Activated CD4-positive, alpha-beta memory T cell treated with anti-CD3 and anti-CD28 coated beads, Interleukin-2, amount 10 ng/mL, durations not matched to agents 7 days and 5 days (primary cell): ENCODE results near the gene HOOK2. TPM values are rescaled to one million over a fixed set of nuclear protein-coding genes. Genes with fewer than 3 reads are reported as not detected.

Source experiments
- CTCF ChIA-PET: fragments of 350-600 bp; sonication (Branson Sonifier 250); formaldehyde crosslinking; loops from one replicate; lab custom pipeline; 2021; ENCODE audit warnings: antibody characterized with exemption, inconsistent platforms; lab: Charles Lee
- POLR2A ChIA-PET: fragments of 350-600 bp; sonication (Branson Sonifier 250); formaldehyde crosslinking; loops from one replicate; lab custom pipeline; 2021; ENCODE audit warnings: antibody characterized with exemption; lab: Charles Lee
- DNase-seq: peaks from one replicate; pipeline ENCODE4 v3.0.0-alpha.2; 2020
- H3K27ac Mint-ChIP-seq: one replicate; pipeline ENCODE4 v1.8.0; 2021; ENCODE audit warnings: mild to moderate bottlenecking, mixed read lengths
- H3K27me3 Mint-ChIP-seq: one replicate; pipeline ENCODE4 v1.8.0; 2021; ENCODE audit warnings: mixed read lengths
- H3K36me3 Mint-ChIP-seq: one replicate; pipeline ENCODE4 v1.8.0; 2021; ENCODE audit warnings: low read depth, mixed read lengths
- H3K4me1 Mint-ChIP-seq: one replicate; pipeline ENCODE4 v1.8.0; 2021; ENCODE audit warnings: mixed read lengths
- H3K4me3 Mint-ChIP-seq: one replicate; pipeline ENCODE4 v1.8.0; 2021; ENCODE audit warnings: mild to moderate bottlenecking, mixed read lengths
- H3K9me3 Mint-ChIP-seq: one replicate; pipeline ENCODE4 v1.8.0; 2021; ENCODE audit warnings: mixed read lengths
- total RNA-seq, 2 experiments: library from RNA; stranded (reverse); gene quantifications; one replicate each; pipeline ENCODE4 v1.2.3, GENCODE V29; 2021

HOOK2 gene
- total RNA-seq, 2 experiments from 2014 or later, result 17.0 to 17.8 TPM

- Mint-ChIP-seq H3K27ac (peak overlapping the region; percentile 70), H3K9me3 (no peaks in the 10 kb centered on the region), H3K4me3 (no peak overlapping the region), H3K4me1 (peaks cover 49% of the 10 kb centered on the region), H3K36me3 (peaks cover 4% of the 10 kb centered on the region), H3K27me3 (no peaks in the 10 kb centered on the region)
- ChIA-PET CTCF (interaction anchor here (1.0 to 3.4 kb wide), 5 partner anchors 9 to 179 kb away, joined by 3 to 25 read pairs (median 5); no protein-coding TSS in a partner anchor), POLR2A (interaction anchor here (1.3 to 2.5 kb wide), 2 partner anchors 8 to 10 kb away, joined by 4 to 12 read pairs; no protein-coding TSS in a partner anchor)
- DNase-seq, result no peak
Measured at GRCh38 chr19:12786141-12786870, 11.0 kb upstream of the HOOK2 start.

GRCh38 chr19:12785431-12786031 is 10.2 kb upstream of the HOOK2 start:
- POLR2A ChIA-PET, result interaction anchor here (1.3 to 2.5 kb wide), 2 partner anchors 7 to 11 kb away, joined by 4 to 12 read pairs; no protein-coding TSS in a partner anchor
- DNase-seq, result peak; percentile 25

GRCh38 chr19:12784871-12785430 is 9.6 kb upstream of the HOOK2 start:
- H3K4me1 Mint-ChIP-seq, result peaks cover 42% of the 10 kb centered on the region
- no peak overlapping the region for H3K4me3 Mint-ChIP-seq
- POLR2A ChIA-PET, result interaction anchor here (1.3 kb wide), 1 partner anchor 11 kb away, joined by 4 read pairs; no protein-coding TSS in a partner anchor
- H3K27ac Mint-ChIP-seq, result no peak overlapping the region
- H3K9me3 Mint-ChIP-seq, result no peaks in the 10 kb centered on the region
- DNase-seq, result peak; percentile 63
- CTCF ChIA-PET, result interaction anchor here (1.3 kb wide), 1 partner anchor 11 kb away, joined by 6 read pairs; no protein-coding TSS in a partner anchor
- no peaks in the 10 kb centered on the region for H3K27me3 Mint-ChIP-seq
- peaks cover 4% of the 10 kb centered on the region for H3K36me3 Mint-ChIP-seq

More at GRCh38 chr19:12785431-12786031, 10.2 kb upstream of the HOOK2 start:
- Mint-ChIP-seq H3K27ac (no peak overlapping the region), H3K4me1 (peaks cover 43% of the 10 kb centered on the region), H3K9me3 (no peaks in the 10 kb centered on the region), H3K36me3 (peaks cover 4% of the 10 kb centered on the region), H3K4me3 (no peak overlapping the region), H3K27me3 (no peaks in the 10 kb centered on the region)
- CTCF ChIA-PET, result interaction anchor here (1.0 to 1.3 kb wide), 2 partner anchors 8 to 11 kb away, joined by 5 to 6 read pairs; no protein-coding TSS in a partner anchor

- Mint-ChIP-seq H3K9me3 (no peaks in the 10 kb centered on the region), H3K4me1 (peaks cover 47% of the 10 kb centered on the region), H3K27me3 (no peaks in the 10 kb centered on the region), H3K36me3 (peaks cover 4% of the 10 kb centered on the region), H3K4me3 (no peak overlapping the region), H3K27ac (no peak overlapping the region)
- DNase-seq, result peak; percentile 37
- POLR2A ChIA-PET, result interaction anchor here (16.7 kb wide), 1 partner anchor 13 kb away, joined by 574 read pairs; the partner anchor contains the start of genes JUNB, PRDX2 and THSD8
- CTCF ChIA-PET, result no interaction called here
Measured at GRCh38 chr19:12784394-12784870, 9.1 kb upstream of the HOOK2 start.

- POLR2A ChIA-PET, result interaction anchor here (1.7 to 16.7 kb wide), 3 partner anchors 13 to 369 kb away, joined by 4 to 574 read pairs (median 11); partner anchors contain the start of genes JUNB, PRDX2, THSD8 and TRIR
- H3K36me3 Mint-ChIP-seq, result peaks cover under 1% of the 10 kb centered on the region
- no peaks in the 10 kb centered on the region for H3K27me3 Mint-ChIP-seq
- peaks cover 47% of the 10 kb centered on the region for H3K4me1 Mint-ChIP-seq
- DNase-seq, result no peak
- H3K27ac Mint-ChIP-seq, result no peak overlapping the region
- H3K4me3 Mint-ChIP-seq, result peak overlapping the region; percentile 87
- no peaks in the 10 kb centered on the region for H3K9me3 Mint-ChIP-seq
- CTCF ChIA-PET, result interaction anchor here (3.2 kb wide), 1 partner anchor 9 kb away, joined by 58 read pairs; the partner anchor contains the start of gene JUNB
Measured at GRCh38 chr19:12783849-12784393, 8.6 kb upstream of the HOOK2 start.

- POLR2A ChIA-PET, result interaction anchor here (1.2 to 16.7 kb wide), 4 partner anchors 14 to 369 kb away, joined by 4 to 574 read pairs (median 8); partner anchors contain the start of genes DHPS, JUNB, PRDX2 and THSD8
- no peaks in the 10 kb centered on the region for H3K27me3 Mint-ChIP-seq
- H3K4me1 Mint-ChIP-seq, result peaks cover 46% of the 10 kb centered on the region
- no peak overlapping the region for H3K27ac Mint-ChIP-seq
- CTCF ChIA-PET, result interaction anchor here (1.0 to 3.2 kb wide), 4 partner anchors 10 to 23 kb away, joined by 3 to 58 read pairs (median 3); partner anchors contain the start of genes JUNB and RNASEH2A
- H3K4me3 Mint-ChIP-seq, result peak overlapping the region; percentile 87
- DNase-seq, result peak; percentile 65
- no peaks in the 10 kb centered on the region for H3K9me3 Mint-ChIP-seq
- no peaks in the 10 kb centered on the region for H3K36me3 Mint-ChIP-seq
Measured at GRCh38 chr19:12783291-12783848, 8.0 kb upstream of the HOOK2 start.

- Mint-ChIP-seq H3K27me3 (no peaks in the 10 kb centered on the region), H3K4me1 (peaks cover 46% of the 10 kb centered on the region), H3K4me3 (peak overlapping the region; percentile 87), H3K36me3 (no peaks in the 10 kb centered on the region), H3K9me3 (no peaks in the 10 kb centered on the region), H3K27ac (no peak overlapping the region)
- ChIA-PET CTCF (interaction anchor here (1.0 to 3.2 kb wide), 6 partner anchors 9 to 46 kb away, joined by 3 to 58 read pairs (median 3); partner anchors contain the start of genes GET3, JUNB and RNASEH2A), POLR2A (interaction anchor here (0.6 to 16.7 kb wide), 7 partner anchors 15 to 370 kb away, joined by 3 to 574 read pairs (median 4); partner anchors contain the start of genes DHPS, JUNB, PRDX2 and THSD8)
- DNase-seq, result peak; percentile 87
Measured at GRCh38 chr19:12782424-12783290, 7.3 kb upstream of the HOOK2 start.

GRCh38 chr19:12782174-12782423 is 6.7 kb upstream of the HOOK2 start:
- peaks cover 48% of the 10 kb centered on the region for H3K4me1 Mint-ChIP-seq
- DNase-seq, result no peak

GRCh38 chr19:12779162-12779993 is 4.0 kb upstream of the HOOK2 start:
- ChIA-PET CTCF (interaction anchor here (0.7 to 4.2 kb wide), 5 partner anchors 13 to 68 kb away, joined by 4 to 183 read pairs (median 11); partner anchors contain the start of gene JUNB), POLR2A (interaction anchor here (1.6 to 16.7 kb wide), 6 partner anchors 8 to 55 kb away, joined by 5 to 574 read pairs (median 12); partner anchors contain the start of genes JUNB, PRDX2, THSD8 and TNPO2)
- no peaks in the 10 kb centered on the region for H3K27me3 Mint-ChIP-seq
- H3K4me3 Mint-ChIP-seq, result peak overlapping the region; percentile 56
- no peak for DNase-seq
- peak overlapping the region; percentile 92 for H3K27ac Mint-ChIP-seq
- H3K36me3 Mint-ChIP-seq, result no peaks in the 10 kb centered on the region
- peaks cover 46% of the 10 kb centered on the region for H3K4me1 Mint-ChIP-seq
- no peaks in the 10 kb centered on the region for H3K9me3 Mint-ChIP-seq

More at GRCh38 chr19:12782174-12782423, 6.7 kb upstream of the HOOK2 start:
- Mint-ChIP-seq H3K36me3 (no peaks in the 10 kb centered on the region), H3K27ac (no peak overlapping the region), H3K9me3 (no peaks in the 10 kb centered on the region), H3K27me3 (no peaks in the 10 kb centered on the region), H3K4me3 (peak overlapping the region; percentile 87)
- POLR2A ChIA-PET, result interaction anchor here (0.6 to 16.7 kb wide), 6 partner anchors 15 to 156 kb away, joined by 3 to 574 read pairs (median 4); partner anchors contain the start of genes DHPS, JUNB, PRDX2 and THSD8
- CTCF ChIA-PET, result interaction anchor here (1.0 to 3.2 kb wide), 6 partner anchors 9 to 45 kb away, joined by 3 to 58 read pairs (median 3); partner anchors contain the start of genes GET3, JUNB and RNASEH2A

- Mint-ChIP-seq H3K9me3 (no peaks in the 10 kb centered on the region), H3K4me3 (peak overlapping the region; percentile 83), H3K36me3 (no peaks in the 10 kb centered on the region), H3K4me1 (peaks cover 46% of the 10 kb centered on the region), H3K27me3 (no peaks in the 10 kb centered on the region), H3K27ac (peak overlapping the region; percentile 92)
- DNase-seq, result no peak
- POLR2A ChIA-PET, result interaction anchor here (1.2 to 16.7 kb wide), 7 partner anchors 8 to 97 kb away, joined by 5 to 574 read pairs (median 12); partner anchors contain the start of genes DHPS, JUNB, PRDX2 and THSD8
- CTCF ChIA-PET, result interaction anchor here (0.7 to 4.2 kb wide), 7 partner anchors 9 to 68 kb away, joined by 4 to 183 read pairs (median 11); partner anchors contain the start of gene JUNB
Measured at GRCh38 chr19:12778905-12779161, 3.5 kb upstream of the HOOK2 start.
